ENCODE data around the gene AIG1. TPM values are rescaled to one million over a fixed set of nuclear protein-coding genes. Genes with fewer than 3 reads are reported as not detected.

AIG1 gene
- total RNA-seq, 1 donor, result 70.9 TPM

DNA sequence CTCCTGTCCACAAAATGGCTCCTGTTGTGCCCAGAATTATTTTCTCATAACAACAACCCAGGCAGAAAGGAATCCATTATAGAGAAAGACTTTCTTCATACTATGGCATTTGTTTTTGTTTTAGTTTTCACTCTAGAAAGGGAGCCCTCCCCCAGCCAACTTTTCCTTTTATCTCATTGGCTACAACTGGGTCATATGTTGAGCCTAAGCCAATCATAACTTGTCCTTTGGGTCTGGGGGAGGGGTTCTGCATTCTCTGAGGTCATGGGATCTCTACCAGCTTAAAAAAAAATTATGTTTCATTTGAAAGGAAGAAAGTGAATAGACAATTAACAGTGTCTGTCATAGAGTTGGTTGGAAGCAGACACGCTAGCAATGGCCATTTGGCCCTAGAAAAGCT lies 177.6 kb downstream of the AIG1 start:
- no peak for DNase-seq (ENCODE audit: insufficient read length, low spot score, missing footprints)

GRCh38 chr6:143241111-143241510 lies 180.4 kb downstream of the AIG1 start:
- no peaks in the 10 kb centered on the region for H3K36me3 ChIP-seq (ENCODE audit: insufficient read depth, low read length)
- peaks cover 8% of the 10 kb centered on the region for H3K4me1 ChIP-seq (ENCODE audit: insufficient read depth, low read length)
- no peak overlapping the region for H3K4me3 ChIP-seq (ENCODE audit: insufficient read depth, low read length)
- H2AFZ ChIP-seq (ENCODE audit: low read length), result peak overlapping the region; percentile 28
- H3K27me3 ChIP-seq (ENCODE audit: insufficient read depth, low read length), result no peaks in the 10 kb centered on the region
- H3K9me3 ChIP-seq (ENCODE audit: low read depth, low read length), result no peaks in the 10 kb centered on the region
- peak overlapping the region; percentile 49 for H3K27ac ChIP-seq (ENCODE audit: low read depth, low read length)
- DNase-seq (ENCODE audit: insufficient read length, low spot score, missing footprints), result no peak
- H3K4me2 ChIP-seq (ENCODE audit: insufficient read depth, low read length), result peak overlapping the region; percentile 34
- no peaks in the 10 kb centered on the region for H3K79me2 ChIP-seq (ENCODE audit: insufficient read depth, low read length)
- H4K20me1 ChIP-seq (ENCODE audit: insufficient read depth, low read length), result no peaks in the 10 kb centered on the region
- TF ChIP-seq CTCF (IDR thresholded peaks at IDR 0.05; ENCODE audit: extremely low read depth, low read depth, low read length), result no peak

More for the DNA sequence above, 177.6 kb downstream of the AIG1 start:
- Histone ChIP-seq H3K27ac (ENCODE audit: low read depth, low read length) (no peak overlapping the region), H3K4me2 (ENCODE audit: insufficient read depth, low read length) (no peak overlapping the region), H3K4me1 (ENCODE audit: insufficient read depth, low read length) (peaks cover 13% of the 10 kb centered on the region), H2AFZ (ENCODE audit: low read length) (no peak overlapping the region), H4K20me1 (ENCODE audit: insufficient read depth, low read length) (no peaks in the 10 kb centered on the region), H3K79me2 (ENCODE audit: insufficient read depth, low read length) (no peaks in the 10 kb centered on the region), H3K36me3 (ENCODE audit: insufficient read depth, low read length) (no peaks in the 10 kb centered on the region), H3K4me3 (ENCODE audit: insufficient read depth, low read length) (no peak overlapping the region), H3K27me3 (ENCODE audit: insufficient read depth, low read length) (no peaks in the 10 kb centered on the region), H3K9me3 (ENCODE audit: low read depth, low read length) (no peaks in the 10 kb centered on the region)
- TF ChIP-seq CTCF (IDR thresholded peaks at IDR 0.05; ENCODE audit: extremely low read depth, low read depth, low read length), result no peak

- Histone ChIP-seq H2AFZ (ENCODE audit: low read length) (no peak overlapping the region), H3K36me3 (ENCODE audit: insufficient read depth, low read length) (no peaks in the 10 kb centered on the region), H3K4me3 (ENCODE audit: insufficient read depth, low read length) (no peak overlapping the region), H4K20me1 (ENCODE audit: insufficient read depth, low read length) (no peaks in the 10 kb centered on the region), H3K27ac (ENCODE audit: low read depth, low read length) (peak overlapping the region; percentile 49), H3K4me2 (ENCODE audit: insufficient read depth, low read length) (no peak overlapping the region), H3K79me2 (ENCODE audit: insufficient read depth, low read length) (no peaks in the 10 kb centered on the region), H3K9me3 (ENCODE audit: low read depth, low read length) (no peaks in the 10 kb centered on the region), H3K27me3 (ENCODE audit: insufficient read depth, low read length) (no peaks in the 10 kb centered on the region), H3K4me1 (ENCODE audit: insufficient read depth, low read length) (peaks cover 8% of the 10 kb centered on the region)
- TF ChIP-seq CTCF (IDR thresholded peaks at IDR 0.05; ENCODE audit: extremely low read depth, low read depth, low read length), result no peak
- DNase-seq (ENCODE audit: insufficient read length, low spot score, missing footprints), result no peak
Measured at GRCh38 chr6:143241911-143242310, 181.2 kb downstream of the AIG1 start.

GRCh38 chr6:143243786-143244185 lies 183.1 kb downstream of the AIG1 start:
- H2AFZ ChIP-seq (ENCODE audit: low read length), result no peak overlapping the region
- no peaks in the 10 kb centered on the region for H4K20me1 ChIP-seq (ENCODE audit: insufficient read depth, low read length)
- H3K9me3 ChIP-seq (ENCODE audit: low read depth, low read length), result no peaks in the 10 kb centered on the region
- H3K79me2 ChIP-seq (ENCODE audit: insufficient read depth, low read length), result no peaks in the 10 kb centered on the region
- H3K4me1 ChIP-seq (ENCODE audit: insufficient read depth, low read length), result peaks cover 8% of the 10 kb centered on the region
- no peak overlapping the region for H3K4me3 ChIP-seq (ENCODE audit: insufficient read depth, low read length)
- no peak for TF ChIP-seq CTCF (IDR thresholded peaks at IDR 0.05; ENCODE audit: extremely low read depth, low read depth, low read length)
- H3K4me2 ChIP-seq (ENCODE audit: insufficient read depth, low read length), result no peak overlapping the region
- H3K36me3 ChIP-seq (ENCODE audit: insufficient read depth, low read length), result no peaks in the 10 kb centered on the region
- no peak for DNase-seq (ENCODE audit: insufficient read length, low spot score, missing footprints)
- no peaks in the 10 kb centered on the region for H3K27me3 ChIP-seq (ENCODE audit: insufficient read depth, low read length)
- no peak overlapping the region for H3K27ac ChIP-seq (ENCODE audit: low read depth, low read length)
